ENCODE data around the gene LHFPL6.

LHFPL6 gene

GRCh38 chr13:39455521-39456175 lies 147.3 kb downstream of the LHFPL6 start:
- Histone ChIP-seq H3K27me3 (ENCODE audit: control insufficient read depth in 1 of 2, insufficient read depth in 2 of 2, low read length in 2 of 2) (no peaks in the 10 kb centered on the region), H3K4me3 (ENCODE audit: low read depth in 1 of 2, low read length in 2 of 2) (no peak overlapping the region), H3K4me1 (ENCODE audit: insufficient read depth, low read length) (peaks cover 30% of the 10 kb centered on the region), H3K36me3 (ENCODE audit: insufficient read depth, low read length) (no peaks in the 10 kb centered on the region), H3K9ac (ENCODE audit: low read length) (no peak overlapping the region), H3K9me3 (ENCODE audit: low read length) (no peaks in the 10 kb centered on the region), H3K27ac (ENCODE audit: low read depth, low read length) (no peak overlapping the region)

DNA sequence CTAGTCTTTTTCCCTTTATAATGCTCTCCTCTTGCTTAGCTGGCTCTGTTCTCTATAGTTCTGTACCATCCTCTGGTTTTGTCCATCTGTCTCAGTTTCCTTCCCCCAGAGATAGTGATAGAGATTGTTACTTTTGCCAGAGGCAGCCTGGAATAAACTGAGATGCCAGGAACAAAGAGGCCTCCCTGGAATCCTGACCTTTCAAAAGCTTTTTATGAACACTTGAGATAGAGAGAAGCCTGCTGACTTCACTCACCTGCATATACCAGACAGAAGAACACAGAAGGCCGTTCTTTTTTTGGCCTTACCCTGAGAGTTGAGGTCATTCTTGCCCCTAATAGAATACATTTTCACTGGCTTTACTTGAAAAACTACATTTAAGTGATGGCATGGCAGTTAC lies 150.2 kb downstream of the LHFPL6 start:
- H3K9me3 ChIP-seq (ENCODE audit: low read length) = no peaks in the 10 kb centered on the region
- H3K27me3 ChIP-seq (ENCODE audit: control insufficient read depth in 1 of 2, insufficient read depth in 2 of 2, low read length in 2 of 2) = no peaks in the 10 kb centered on the region
- H3K27ac ChIP-seq (ENCODE audit: low read depth, low read length) = peak overlapping the region; percentile 47
- H3K36me3 ChIP-seq (ENCODE audit: insufficient read depth, low read length) = no peaks in the 10 kb centered on the region
- no peak overlapping the region for H3K4me3 ChIP-seq (ENCODE audit: low read depth in 1 of 2, low read length in 2 of 2)
- peaks cover 30% of the 10 kb centered on the region for H3K4me1 ChIP-seq (ENCODE audit: insufficient read depth, low read length)
- no peak overlapping the region for H3K9ac ChIP-seq (ENCODE audit: low read length)

GRCh38 chr13:39452417-39452816 lies 150.6 kb downstream of the LHFPL6 start:
- Histone ChIP-seq H3K9ac (ENCODE audit: low read length) (no peak overlapping the region), H3K27ac (ENCODE audit: low read depth, low read length) (peak overlapping the region; percentile 47), H3K4me3 (ENCODE audit: low read depth in 1 of 2, low read length in 2 of 2) (no peak overlapping the region), H3K27me3 (ENCODE audit: control insufficient read depth in 1 of 2, insufficient read depth in 2 of 2, low read length in 2 of 2) (no peaks in the 10 kb centered on the region), H3K4me1 (ENCODE audit: insufficient read depth, low read length) (peaks cover 30% of the 10 kb centered on the region), H3K36me3 (ENCODE audit: insufficient read depth, low read length) (no peaks in the 10 kb centered on the region), H3K9me3 (ENCODE audit: low read length) (no peaks in the 10 kb centered on the region)

- H3K4me3 ChIP-seq (ENCODE audit: low read depth in 1 of 2, low read length in 2 of 2) = no peak overlapping the region
- no peak overlapping the region for H3K9ac ChIP-seq (ENCODE audit: low read length)
- H3K9me3 ChIP-seq (ENCODE audit: low read length) = no peaks in the 10 kb centered on the region
- H3K36me3 ChIP-seq (ENCODE audit: insufficient read depth, low read length) = no peaks in the 10 kb centered on the region
- H3K27ac ChIP-seq (ENCODE audit: low read depth, low read length) = peak overlapping the region; percentile 8
- peaks cover 30% of the 10 kb centered on the region for H3K4me1 ChIP-seq (ENCODE audit: insufficient read depth, low read length)
- H3K27me3 ChIP-seq (ENCODE audit: control insufficient read depth in 1 of 2, insufficient read depth in 2 of 2, low read length in 2 of 2) = no peaks in the 10 kb centered on the region
Observed at GRCh38 chr13:39451860-39452301, 151.1 kb downstream of the LHFPL6 start.

- Histone ChIP-seq H3K9me3 (ENCODE audit: low read length) (no peaks in the 10 kb centered on the region), H3K27ac (ENCODE audit: low read depth, low read length) (no peak overlapping the region), H3K4me3 (ENCODE audit: low read depth in 1 of 2, low read length in 2 of 2) (no peak overlapping the region), H3K9ac (ENCODE audit: low read length) (no peak overlapping the region), H3K36me3 (ENCODE audit: insufficient read depth, low read length) (no peaks in the 10 kb centered on the region), H3K27me3 (ENCODE audit: control insufficient read depth in 1 of 2, insufficient read depth in 2 of 2, low read length in 2 of 2) (no peaks in the 10 kb centered on the region), H3K4me1 (ENCODE audit: insufficient read depth, low read length) (peaks cover 30% of the 10 kb centered on the region)
Observed at GRCh38 chr13:39451301-39451700, 151.7 kb downstream of the LHFPL6 start.

DNA sequence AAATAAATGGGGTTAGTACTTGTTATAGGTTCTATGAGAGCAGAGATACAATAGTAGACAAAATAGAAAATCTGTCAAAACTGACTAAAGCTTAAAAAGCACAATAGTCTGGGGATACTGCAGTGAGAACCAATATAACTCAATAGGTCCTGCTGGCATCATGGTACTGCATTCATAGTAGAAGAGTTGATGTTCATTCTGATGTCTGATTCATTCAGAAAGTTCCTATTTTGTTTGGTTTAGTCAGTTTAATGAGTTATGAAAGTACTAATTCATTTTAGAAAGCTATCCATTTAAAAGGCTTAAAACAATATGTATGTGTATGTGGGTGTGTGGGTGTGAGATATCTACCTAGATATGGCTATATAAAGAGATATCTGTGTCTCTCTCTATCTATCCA lies 152.8 kb downstream of the LHFPL6 start:
- no peak overlapping the region for H3K27ac ChIP-seq (ENCODE audit: low read depth, low read length)
- H3K9me3 ChIP-seq (ENCODE audit: low read length) = no peaks in the 10 kb centered on the region
- H3K9ac ChIP-seq (ENCODE audit: low read length) = no peak overlapping the region
- no peak overlapping the region for H3K4me3 ChIP-seq (ENCODE audit: low read depth in 1 of 2, low read length in 2 of 2)
- no peaks in the 10 kb centered on the region for H3K27me3 ChIP-seq (ENCODE audit: control insufficient read depth in 1 of 2, insufficient read depth in 2 of 2, low read length in 2 of 2)
- H3K4me1 ChIP-seq (ENCODE audit: insufficient read depth, low read length) = peaks cover 30% of the 10 kb centered on the region
- H3K36me3 ChIP-seq (ENCODE audit: insufficient read depth, low read length) = no peaks in the 10 kb centered on the region

GRCh38 chr13:39448834-39449233 lies 154.2 kb downstream of the LHFPL6 start:
- H3K4me3 ChIP-seq (ENCODE audit: low read depth in 1 of 2, low read length in 2 of 2) = no peak overlapping the region
- no peaks in the 10 kb centered on the region for H3K27me3 ChIP-seq (ENCODE audit: control insufficient read depth in 1 of 2, insufficient read depth in 2 of 2, low read length in 2 of 2)
- no peak overlapping the region for H3K27ac ChIP-seq (ENCODE audit: low read depth, low read length)
- peaks cover 30% of the 10 kb centered on the region for H3K4me1 ChIP-seq (ENCODE audit: insufficient read depth, low read length)
- H3K36me3 ChIP-seq (ENCODE audit: insufficient read depth, low read length) = no peaks in the 10 kb centered on the region
- H3K9ac ChIP-seq (ENCODE audit: low read length) = no peak overlapping the region
- H3K9me3 ChIP-seq (ENCODE audit: low read length) = no peaks in the 10 kb centered on the region

GRCh38 chr13:39446865-39447264 lies 156.1 kb downstream of the LHFPL6 start:
- Histone ChIP-seq H3K9ac (ENCODE audit: low read length) (no peak overlapping the region), H3K27ac (ENCODE audit: low read depth, low read length) (no peak overlapping the region), H3K36me3 (ENCODE audit: insufficient read depth, low read length) (no peaks in the 10 kb centered on the region), H3K4me3 (ENCODE audit: low read depth in 1 of 2, low read length in 2 of 2) (no peak overlapping the region), H3K4me1 (ENCODE audit: insufficient read depth, low read length) (peaks cover 11% of the 10 kb centered on the region), H3K9me3 (ENCODE audit: low read length) (no peaks in the 10 kb centered on the region), H3K27me3 (ENCODE audit: control insufficient read depth in 1 of 2, insufficient read depth in 2 of 2, low read length in 2 of 2) (no peaks in the 10 kb centered on the region)

DNA sequence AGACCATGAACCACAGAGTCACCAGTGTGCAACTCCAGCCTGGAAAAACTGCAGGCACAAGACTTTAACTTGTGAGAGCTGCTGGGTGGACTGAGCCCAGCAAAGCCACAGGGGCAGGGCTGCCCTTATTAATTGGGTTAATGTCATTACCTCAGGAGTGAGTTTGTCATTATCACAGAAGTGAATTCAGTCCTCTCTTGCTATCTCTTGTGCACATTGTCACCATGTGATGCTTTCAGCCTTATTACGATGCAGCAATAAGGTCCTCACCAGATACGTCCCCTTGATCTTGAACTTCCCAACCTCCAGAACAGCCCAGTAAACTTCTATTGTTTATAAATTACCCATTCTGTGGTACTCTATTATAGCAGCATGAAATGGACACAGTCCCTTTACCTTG lies 158.1 kb downstream of the LHFPL6 start:
- H3K27ac ChIP-seq (ENCODE audit: low read depth, low read length) = no peak overlapping the region
- H3K36me3 ChIP-seq (ENCODE audit: insufficient read depth, low read length) = no peaks in the 10 kb centered on the region
- no peaks in the 10 kb centered on the region for H3K4me1 ChIP-seq (ENCODE audit: insufficient read depth, low read length)
- no peak overlapping the region for H3K4me3 ChIP-seq (ENCODE audit: low read depth in 1 of 2, low read length in 2 of 2)
- no peaks in the 10 kb centered on the region for H3K9me3 ChIP-seq (ENCODE audit: low read length)
- no peak overlapping the region for H3K9ac ChIP-seq (ENCODE audit: low read length)
- H3K27me3 ChIP-seq (ENCODE audit: control insufficient read depth in 1 of 2, insufficient read depth in 2 of 2, low read length in 2 of 2) = no peaks in the 10 kb centered on the region

DNA sequence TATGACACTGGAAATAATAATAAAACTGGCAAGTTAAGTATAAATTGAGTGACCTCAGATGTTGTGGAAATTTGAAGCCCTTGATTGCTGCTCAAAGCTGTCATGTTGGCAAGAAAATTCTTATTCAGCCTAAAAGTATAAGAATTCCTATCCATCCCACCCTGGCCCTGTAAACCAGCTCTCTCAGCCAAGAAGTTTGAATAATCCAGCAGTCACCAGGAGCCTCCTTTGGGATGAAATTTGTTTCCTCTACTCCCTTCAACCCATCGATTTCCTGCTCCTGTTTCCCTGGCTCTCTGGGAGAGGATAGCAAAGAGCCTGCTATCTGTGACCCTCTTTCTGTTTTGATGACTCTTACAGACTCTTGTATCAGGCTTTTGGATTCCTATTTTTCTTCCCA lies 169.3 kb downstream of the LHFPL6 start:
- Histone ChIP-seq H3K9ac (ENCODE audit: low read length) (no peak overlapping the region), H3K27ac (ENCODE audit: low read depth, low read length) (no peak overlapping the region)

GRCh38 chr13:39432196-39432595 lies 170.8 kb downstream of the LHFPL6 start:
- H3K9ac ChIP-seq (ENCODE audit: low read length) = no peak overlapping the region
- no peaks in the 10 kb centered on the region for H3K36me3 ChIP-seq (ENCODE audit: insufficient read depth, low read length)

More for the DNA sequence above, 169.3 kb downstream of the LHFPL6 start:
- Histone ChIP-seq H3K4me3 (ENCODE audit: low read depth in 1 of 2, low read length in 2 of 2) (no peak overlapping the region), H3K4me1 (ENCODE audit: insufficient read depth, low read length) (no peaks in the 10 kb centered on the region), H3K36me3 (ENCODE audit: insufficient read depth, low read length) (no peaks in the 10 kb centered on the region), H3K9me3 (ENCODE audit: low read length) (no peaks in the 10 kb centered on the region), H3K27me3 (ENCODE audit: control insufficient read depth in 1 of 2, insufficient read depth in 2 of 2, low read length in 2 of 2) (no peaks in the 10 kb centered on the region)

GRCh38 chr13:39422845-39423565 lies 180.0 kb downstream of the LHFPL6 start:
- Histone ChIP-seq H3K36me3 (ENCODE audit: insufficient read depth, low read length) (no peaks in the 10 kb centered on the region), H3K27me3 (ENCODE audit: control insufficient read depth in 1 of 2, insufficient read depth in 2 of 2, low read length in 2 of 2) (no peaks in the 10 kb centered on the region), H3K27ac (ENCODE audit: low read depth, low read length) (no peak overlapping the region), H3K9ac (ENCODE audit: low read length) (no peak overlapping the region), H3K4me1 (ENCODE audit: insufficient read depth, low read length) (no peaks in the 10 kb centered on the region), H3K9me3 (ENCODE audit: low read length) (no peaks in the 10 kb centered on the region), H3K4me3 (ENCODE audit: low read depth in 1 of 2, low read length in 2 of 2) (no peak overlapping the region)

More at GRCh38 chr13:39432196-39432595, 170.8 kb downstream of the LHFPL6 start:
- H3K9me3 ChIP-seq (ENCODE audit: low read length) = no peaks in the 10 kb centered on the region
- no peaks in the 10 kb centered on the region for H3K27me3 ChIP-seq (ENCODE audit: control insufficient read depth in 1 of 2, insufficient read depth in 2 of 2, low read length in 2 of 2)
- H3K4me1 ChIP-seq (ENCODE audit: insufficient read depth, low read length) = no peaks in the 10 kb centered on the region
- no peak overlapping the region for H3K27ac ChIP-seq (ENCODE audit: low read depth, low read length)
- H3K4me3 ChIP-seq (ENCODE audit: low read depth in 1 of 2, low read length in 2 of 2) = no peak overlapping the region

Data from muscle layer of colon (tissue), 2 donors.